VCaP (cell line): ENCODE results near the gene SCAF11.

ENCODE experiments used
- H3K27ac ChIP-seq: fragments of 450-650 bp; 2 replicates; pipeline ENCODE4 v1.5.1; 2017
- TF ChIP-seq, protein P1 (sequence below): fragments of 450-650 bp; conservative IDR thresholded peaks from 2 replicates; pipeline ENCODE4 v1.5.1; 2017; ENCODE audit warnings: mild to moderate bottlenecking, moderate library complexity

Gene SCAF11

GRCh38 chr12:45930369-45930768 is 60.0 kb downstream of the SCAF11 start:
- H3K27ac ChIP-seq, result no peak overlapping the region
- TF ChIP-seq, protein P1, sequence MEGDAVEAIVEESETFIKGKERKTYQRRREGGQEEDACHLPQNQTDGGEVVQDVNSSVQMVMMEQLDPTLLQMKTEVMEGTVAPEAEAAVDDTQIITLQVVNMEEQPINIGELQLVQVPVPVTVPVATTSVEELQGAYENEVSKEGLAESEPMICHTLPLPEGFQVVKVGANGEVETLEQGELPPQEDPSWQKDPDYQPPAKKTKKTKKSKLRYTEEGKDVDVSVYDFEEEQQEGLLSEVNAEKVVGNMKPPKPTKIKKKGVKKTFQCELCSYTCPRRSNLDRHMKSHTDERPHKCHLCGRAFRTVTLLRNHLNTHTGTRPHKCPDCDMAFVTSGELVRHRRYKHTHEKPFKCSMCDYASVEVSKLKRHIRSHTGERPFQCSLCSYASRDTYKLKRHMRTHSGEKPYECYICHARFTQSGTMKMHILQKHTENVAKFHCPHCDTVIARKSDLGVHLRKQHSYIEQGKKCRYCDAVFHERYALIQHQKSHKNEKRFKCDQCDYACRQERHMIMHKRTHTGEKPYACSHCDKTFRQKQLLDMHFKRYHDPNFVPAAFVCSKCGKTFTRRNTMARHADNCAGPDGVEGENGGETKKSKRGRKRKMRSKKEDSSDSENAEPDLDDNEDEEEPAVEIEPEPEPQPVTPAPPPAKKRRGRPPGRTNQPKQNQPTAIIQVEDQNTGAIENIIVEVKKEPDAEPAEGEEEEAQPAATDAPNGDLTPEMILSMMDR, result no peak

- TF ChIP-seq, protein P1, result no peak
- H3K27ac ChIP-seq, result no peak overlapping the region
These were observed 62.1 kb downstream of the SCAF11 start for GRCh38 chr12:45928309-45928708.

- TF ChIP-seq, protein P1, result no peak
- no peak overlapping the region for H3K27ac ChIP-seq
These were observed 71.6 kb downstream of the SCAF11 start for GRCh38 chr12:45918818-45919217.

DNA sequence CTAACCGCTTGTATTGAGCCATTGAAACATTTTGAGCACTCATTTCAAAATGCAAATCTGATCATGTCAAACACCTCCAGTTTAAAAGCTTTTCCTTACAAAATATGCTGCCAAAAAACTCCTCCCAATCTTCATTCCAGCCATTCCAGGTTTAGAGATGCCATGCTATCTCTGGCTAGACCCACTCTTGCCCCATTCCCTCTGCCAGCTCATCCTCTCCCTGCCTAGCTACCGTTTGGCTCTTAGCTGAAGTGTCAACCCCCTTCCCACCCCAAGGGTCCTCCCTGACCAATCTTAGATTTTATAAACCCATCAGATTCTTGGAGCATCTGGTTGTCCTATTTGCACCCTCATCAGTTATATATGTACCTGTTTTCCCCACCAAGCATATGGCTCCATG is 75.0 kb downstream of the SCAF11 start:
- TF ChIP-seq, protein P1, result no peak
- no peak overlapping the region for H3K27ac ChIP-seq

DNA sequence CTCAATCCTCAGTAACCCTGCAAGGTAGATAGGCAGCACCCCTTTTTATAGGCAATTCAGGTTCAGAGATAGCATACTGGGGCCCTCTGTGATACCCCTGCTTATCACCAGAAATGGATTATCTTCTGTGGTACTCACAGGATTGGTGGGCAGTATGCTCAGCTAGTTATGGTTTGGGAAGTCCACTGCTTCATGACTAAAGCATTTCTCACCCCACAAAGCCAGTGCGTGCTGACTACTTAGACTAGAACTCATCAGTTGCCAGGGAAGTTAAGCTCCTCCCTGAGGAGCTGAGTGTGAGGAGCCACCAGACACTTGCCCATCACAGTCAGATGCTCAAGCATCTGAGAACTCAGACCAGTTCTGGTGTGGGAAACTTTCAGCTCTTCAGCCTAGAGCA is 76.3 kb downstream of the SCAF11 start:
- no peak overlapping the region for H3K27ac ChIP-seq
- TF ChIP-seq, protein P1, result no peak

- TF ChIP-seq, protein P1, result no peak
- H3K27ac ChIP-seq, result no peak overlapping the region
These were observed 76.7 kb downstream of the SCAF11 start for GRCh38 chr12:45913631-45914030.

DNA sequence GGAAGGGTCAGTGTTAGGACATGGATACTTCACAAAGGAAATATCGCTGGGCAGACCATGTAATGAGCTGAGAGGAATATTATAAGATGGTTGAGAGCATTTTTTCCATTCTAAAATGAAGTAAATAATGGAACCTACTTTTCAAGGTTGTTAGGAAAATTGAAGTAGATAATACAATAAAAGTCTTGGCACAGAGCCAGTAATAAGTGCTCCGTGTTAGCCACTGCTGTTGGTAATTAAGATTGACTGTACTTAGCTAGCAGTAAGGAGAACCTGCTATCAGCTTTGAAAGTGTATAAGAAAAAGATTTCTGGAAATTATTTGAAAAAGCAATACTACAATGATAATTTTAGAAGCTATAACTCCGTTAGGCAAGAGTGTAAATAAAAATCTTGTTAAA is 77.6 kb downstream of the SCAF11 start:
- TF ChIP-seq, protein P1, result no peak
- no peak overlapping the region for H3K27ac ChIP-seq
